G401 (cell line): ENCODE measurements around the gene B4GALNT4. TPM values are rescaled to one million over a fixed set of nuclear protein-coding genes. Genes with fewer than 3 reads are reported as not detected.
"Not testable (repeated sequence)": the region's sequence is repeated elsewhere in the genome, so short reads cannot be mapped to it uniquely, and the experiment has no call there.

Experiments
- DNase-seq: peaks from one replicate; pipeline ENCODE4 v3.0.0-alpha.2; 2015; ENCODE audit warnings: low spot score
- in situ Hi-C: cut with HindIII; loops from 2 replicates; pipeline ENCODE4 v1.10.0; 2016; ENCODE audit warnings: low sequenced_read_pairs, mixed read lengths
- total RNA-seq: library from RNA; depleted of rRNA; stranded (reverse); fragments of >200 nt; shearing (Covaris generic); gene quantifications from 2 replicates; pipeline ENCODE4 v1.2.3, GENCODE V29; 2014

B4GALNT4 gene
- total RNA-seq, 1 experiment from 2014 or later: 32.1 TPM

DNA sequence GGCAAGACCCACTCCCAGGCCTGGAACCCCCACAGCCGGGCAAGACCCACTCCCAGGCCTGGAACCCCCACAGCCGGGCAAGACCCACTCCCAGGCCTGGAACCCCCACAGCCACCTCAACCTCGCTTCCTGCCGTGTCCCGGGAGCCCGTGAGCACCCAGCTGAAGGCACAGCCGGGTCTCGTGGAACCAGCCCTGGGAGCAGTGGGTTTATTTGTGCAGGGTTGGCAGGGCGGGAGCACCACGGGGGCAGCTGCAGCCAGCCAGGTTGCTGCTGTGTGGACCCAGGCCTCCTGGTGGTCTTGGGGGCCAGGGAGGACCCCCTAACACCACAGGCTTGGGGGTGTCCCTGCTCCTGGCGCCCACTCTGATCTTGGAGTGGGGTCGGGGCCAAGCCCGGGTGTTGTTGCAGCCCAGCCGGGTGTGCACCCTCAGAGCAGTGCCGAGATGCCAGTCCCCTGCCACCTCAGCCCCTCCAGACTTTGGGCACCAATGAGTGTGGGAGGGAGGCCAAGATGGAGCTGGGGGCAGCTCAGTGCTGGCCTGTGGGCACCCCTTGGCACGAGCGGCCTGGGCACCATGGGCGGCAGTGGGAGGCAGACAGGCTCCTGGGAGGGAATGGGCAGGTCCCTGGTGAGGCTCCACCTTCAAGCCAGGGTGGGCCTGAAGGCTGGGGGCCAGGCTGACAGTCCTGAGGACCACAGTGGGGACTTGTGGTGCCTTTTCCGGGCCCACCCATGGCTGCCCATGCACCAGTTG is 16.5 kb downstream of the B4GALNT4 start:
- in situ Hi-C loops: no loop called here
- no peak for DNase-seq

DNA sequence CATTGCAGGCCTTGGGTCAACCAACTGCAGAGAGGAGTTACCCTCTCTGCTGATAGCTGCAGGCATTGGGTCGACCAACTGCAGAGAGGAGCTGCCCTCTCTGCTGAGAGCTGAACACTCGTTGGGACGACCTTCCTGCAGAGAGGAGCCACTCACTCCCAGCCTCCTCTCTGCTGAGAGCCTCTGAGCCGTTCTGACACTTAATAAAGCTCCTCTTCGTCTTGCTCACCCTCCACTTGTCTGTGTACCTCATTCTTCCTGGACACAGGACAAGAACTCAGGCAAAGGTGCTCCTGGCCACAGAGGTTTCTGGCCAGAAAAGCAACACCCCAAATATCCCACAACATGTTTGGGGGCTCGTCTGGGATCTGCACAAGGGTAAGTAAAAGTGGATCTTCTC is 17.2 kb downstream of the B4GALNT4 start:
- in situ Hi-C loops: no loop called here
- no peak for DNase-seq

DNA sequence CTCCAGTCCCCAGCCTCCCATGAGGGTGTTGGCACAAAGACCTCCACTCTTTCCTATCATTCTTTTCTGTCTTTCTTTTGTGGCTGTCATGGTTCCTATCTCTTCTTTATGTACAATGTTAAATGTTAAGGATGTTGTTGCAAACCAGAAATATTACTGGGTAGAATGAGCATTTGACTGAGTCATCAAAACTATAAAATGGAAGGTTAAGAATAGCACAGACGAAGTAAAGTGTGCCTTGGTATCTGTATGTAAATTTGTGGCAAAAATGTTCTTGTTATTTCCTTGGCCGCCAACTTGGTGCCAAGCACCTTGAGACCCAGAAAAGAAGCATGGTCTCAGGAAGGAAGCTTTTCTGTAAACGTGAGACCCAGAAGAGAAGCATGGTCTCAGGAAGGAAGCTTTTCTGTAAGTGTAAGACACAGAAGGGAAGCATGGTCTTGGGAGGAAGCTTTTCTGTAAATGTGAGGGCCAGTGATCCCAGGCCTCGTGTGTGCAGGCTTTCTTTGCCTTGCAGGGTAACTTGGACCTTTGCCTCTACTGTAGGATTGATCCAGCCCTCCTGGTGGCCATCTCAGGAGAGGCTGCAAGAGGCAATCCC is 18.0 kb downstream of the B4GALNT4 start:
- in situ Hi-C loops: no loop called here
- no peak for DNase-seq

DNA sequence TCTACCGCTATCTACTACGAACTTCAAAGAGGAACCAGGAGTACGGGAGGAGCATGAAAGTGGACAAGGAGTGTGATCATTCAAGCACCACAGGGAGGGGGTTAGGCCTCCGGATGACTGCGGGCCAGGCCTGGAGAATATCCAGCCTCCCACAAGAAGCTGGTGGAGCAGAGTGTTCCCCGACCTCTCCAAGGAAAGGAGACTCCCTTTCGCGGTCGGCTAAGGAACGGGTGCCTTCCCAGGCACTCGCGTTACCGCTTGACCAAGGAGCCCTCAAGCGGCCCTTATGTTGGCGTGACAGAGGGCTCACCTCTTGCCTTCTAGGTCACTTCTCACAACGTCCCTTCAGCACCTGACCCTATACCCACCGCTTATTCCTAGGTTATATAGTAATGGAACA is 20.1 kb downstream of the B4GALNT4 start:
- in situ Hi-C loops, DNase-seq: not testable (repeated sequence)

DNA sequence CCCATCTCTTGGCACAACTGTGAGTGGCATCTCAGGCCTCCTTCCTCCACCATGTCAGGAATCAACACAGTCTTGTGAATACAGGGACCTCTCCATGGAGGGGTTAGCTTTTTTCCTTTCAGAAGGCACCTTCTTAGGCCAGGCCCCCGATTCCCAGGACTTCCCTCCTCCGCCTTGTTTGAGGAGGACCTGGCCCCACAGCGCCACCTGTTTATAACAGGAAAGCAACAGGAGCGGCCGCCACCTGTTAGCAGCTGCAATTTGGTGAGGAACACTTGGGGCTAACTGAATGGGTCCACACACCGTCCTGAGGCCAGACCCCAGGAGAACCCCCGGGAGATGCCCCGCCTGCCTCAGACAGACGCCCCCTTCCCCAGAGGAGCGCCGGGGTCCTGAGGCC is 20.9 kb downstream of the B4GALNT4 start:
- DNase-seq: no peak
- in situ Hi-C loops: no loop called here

DNA sequence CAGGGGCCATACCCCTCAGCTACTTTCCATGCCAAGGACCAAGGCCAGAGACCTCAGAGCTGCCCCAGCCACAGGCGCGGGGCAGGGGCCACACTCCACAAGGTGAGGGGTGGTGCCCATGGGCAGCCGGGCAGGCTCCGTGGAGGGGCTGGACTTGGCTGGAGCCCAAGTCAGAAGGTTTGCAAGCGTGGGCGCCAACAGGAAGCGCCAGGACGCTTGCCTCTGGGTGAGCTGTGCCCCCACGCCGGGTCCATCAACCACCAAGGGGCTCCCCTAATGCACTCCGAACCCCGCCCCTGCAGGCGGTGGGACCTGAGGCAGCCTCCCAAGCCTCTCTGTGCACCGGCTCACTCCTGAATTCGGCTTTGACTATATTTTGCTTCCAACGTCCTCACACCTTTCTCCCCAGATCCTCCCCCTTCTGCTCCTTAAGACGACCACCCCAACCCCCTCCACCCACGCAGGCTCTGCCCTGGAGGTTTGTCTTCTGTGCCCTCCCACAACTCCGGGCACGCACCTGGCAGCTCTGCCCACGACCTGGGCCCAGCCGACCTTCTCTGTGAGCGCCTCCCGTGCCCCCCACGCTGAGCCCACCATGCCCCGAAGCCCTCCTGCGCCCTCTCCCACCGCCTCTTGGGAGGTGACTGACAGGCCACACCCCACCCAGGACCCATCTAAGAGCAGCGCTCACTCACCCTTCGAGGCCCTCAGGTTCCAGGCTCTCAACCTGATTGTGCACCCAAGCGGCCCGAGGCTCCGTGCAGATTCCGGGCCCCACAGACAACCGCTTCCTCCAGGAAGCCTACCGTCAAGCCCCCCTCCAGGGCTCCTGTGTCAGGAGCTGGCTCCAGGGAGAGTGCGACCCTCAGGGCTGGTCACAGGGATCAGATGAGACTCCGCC is 22.1 kb downstream of the B4GALNT4 start:
- in situ Hi-C loops: no loop called here
- DNase-seq: no peak

DNA sequence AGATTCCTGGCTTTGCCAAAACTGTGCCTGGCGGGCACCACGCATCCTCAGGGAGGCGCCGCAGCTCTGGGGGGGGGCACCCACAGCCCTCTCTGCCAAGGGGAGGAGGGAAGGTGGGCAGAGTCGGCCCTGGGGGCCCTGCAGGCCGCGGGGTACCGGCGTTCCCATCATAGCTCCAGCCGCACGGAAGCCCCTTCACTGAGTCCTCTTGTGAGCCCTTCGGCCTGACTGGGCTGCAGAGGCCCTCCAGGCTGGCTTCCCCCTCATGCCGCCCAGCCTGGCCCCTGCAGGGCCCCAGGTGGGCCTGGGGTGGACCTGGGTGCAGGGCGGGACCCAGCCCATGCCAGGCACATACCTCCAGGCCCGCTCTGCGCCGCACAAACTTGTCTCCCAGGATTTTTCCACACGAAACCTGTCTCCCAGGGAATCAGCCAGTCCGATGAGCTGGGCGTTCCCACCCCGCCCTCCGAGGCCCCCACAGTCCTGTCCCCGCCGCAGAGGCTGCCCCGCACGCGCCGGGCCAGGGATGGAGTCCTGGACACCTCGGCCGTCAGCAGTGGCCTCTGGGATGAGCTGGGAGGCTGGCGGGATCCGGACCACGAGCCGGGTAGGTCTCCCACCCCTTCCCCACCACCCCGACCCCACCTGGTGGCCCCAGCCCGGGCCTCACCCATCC is 22.9 kb downstream of the B4GALNT4 start:
- DNase-seq: no peak
- in situ Hi-C loops: no loop called here

DNA sequence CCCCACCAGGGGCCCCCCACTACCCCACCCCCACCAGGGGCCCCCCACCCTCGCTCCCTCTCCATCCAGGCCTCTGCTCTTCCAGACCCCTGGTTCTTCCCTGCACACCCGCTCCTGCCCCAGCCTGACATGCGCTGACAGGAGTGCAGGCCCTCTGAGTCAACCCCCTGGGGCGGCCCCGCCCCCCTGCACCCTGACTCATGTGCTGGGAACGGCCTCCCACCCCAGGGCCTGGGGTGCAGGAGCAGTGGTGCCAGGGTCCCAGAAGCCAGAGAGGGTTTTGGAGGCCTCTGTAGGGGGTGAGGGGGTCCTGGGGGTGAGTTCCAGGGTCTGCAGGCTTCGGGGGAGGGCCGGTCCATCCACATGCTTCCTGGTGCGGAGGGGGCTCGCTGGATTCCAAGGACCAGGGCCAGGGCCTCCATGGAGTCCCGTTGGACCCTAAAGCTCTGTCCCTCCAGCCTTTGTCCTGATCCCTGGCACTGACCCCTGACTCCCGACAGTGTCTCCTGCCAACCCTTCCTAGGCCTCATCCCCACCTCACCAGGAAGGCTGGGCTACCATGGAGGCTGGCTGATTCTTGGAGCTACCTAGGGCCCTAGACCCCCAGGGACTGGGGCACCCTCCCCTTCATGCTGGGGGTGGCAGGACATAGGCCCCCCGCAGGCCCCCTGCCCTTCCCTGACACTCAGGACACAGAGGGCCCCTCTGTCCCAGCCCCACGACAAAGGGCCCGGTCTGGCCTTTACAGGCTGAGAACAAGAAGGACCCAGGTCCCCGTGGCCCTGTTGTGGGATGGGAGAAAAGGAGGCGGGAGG is 24.1 kb downstream of the B4GALNT4 start:
- in situ Hi-C loops: no loop called here
- no peak for DNase-seq

DNA sequence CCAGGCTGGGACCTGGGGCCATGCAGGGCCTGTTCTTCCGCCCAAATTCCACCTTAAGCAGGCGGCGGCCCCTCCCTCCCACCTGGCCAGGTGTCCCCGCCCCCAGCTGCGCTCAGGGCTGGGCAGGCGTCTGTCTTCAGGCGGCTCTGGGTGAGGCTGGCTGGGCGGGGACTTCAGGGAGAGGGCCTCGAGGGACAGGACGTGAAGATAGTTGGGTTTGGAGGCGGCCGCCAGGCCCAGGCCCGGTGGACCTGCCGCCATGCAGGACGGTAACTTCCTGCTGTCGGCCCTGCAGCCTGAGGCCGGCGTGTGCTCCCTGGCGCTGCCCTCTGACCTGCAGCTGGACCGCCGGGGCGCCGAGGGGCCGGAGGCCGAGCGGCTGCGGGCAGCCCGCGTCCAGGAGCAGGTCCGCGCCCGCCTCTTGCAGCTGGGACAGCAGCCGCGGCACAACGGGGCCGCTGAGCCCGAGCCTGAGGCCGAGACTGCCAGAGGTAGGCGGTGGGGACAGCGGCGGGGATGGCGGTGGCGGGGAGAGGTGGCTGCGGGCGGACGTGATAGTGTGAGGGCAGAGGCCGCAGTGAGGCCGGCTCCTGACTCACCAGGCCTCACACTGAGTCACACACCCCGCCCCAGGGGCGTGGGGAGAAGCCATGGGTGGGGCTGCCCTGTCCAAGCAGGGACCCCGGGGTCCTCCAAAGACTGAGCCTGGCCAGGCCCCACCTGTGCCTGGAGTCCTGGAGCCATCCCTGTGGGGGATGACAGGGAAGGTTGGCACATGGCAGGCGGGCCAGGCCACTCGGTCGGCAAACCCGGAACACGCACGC is 24.9 kb downstream of the B4GALNT4 start, which contains the start of gene PKP3:
TSS of gene PKP3 (plus strand) at position 176 of the 824 bp plus-strand sequence. CDS start at position 260, 84 bp downstream.
- DNase-seq: no peak
- in situ Hi-C loops: no loop called here

DNA sequence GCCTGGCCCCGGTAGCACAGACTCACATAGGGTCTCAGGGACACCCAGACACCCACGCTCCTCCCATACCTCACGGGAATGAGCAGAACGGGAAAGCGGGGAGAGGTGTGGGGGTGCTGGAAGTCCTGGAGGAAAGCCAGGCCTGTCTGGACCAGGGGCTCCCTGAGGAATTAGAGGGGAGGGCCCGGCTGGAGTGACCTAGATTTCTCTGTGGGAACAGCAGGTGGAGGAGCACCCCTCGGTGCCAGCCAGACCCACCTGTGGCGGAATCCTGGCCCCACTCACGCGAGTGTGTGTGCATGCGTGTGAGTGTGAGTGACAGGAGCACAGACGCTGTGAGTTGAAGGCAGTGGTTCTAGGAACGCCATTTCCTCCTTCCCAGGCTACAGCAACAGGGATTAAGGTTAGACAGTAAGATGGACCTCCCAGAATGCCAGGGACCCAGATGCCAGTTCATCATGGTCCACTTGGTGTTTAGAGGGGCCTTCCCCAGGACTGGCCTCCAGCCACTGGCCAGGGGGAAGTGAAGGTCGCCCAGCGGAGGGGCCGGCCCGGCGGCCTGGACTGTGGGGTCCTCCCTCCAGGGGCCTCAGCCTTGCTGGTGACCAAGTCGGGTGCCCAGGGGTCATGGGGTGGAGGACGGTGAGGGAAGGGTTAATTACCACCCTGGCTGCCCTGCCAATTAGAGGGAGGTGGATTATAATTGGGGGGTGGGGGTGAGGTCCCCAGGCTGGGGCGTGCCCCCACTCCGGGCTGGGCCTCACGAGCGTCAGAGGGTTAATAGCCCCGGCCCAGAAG is 25.8 kb downstream of the B4GALNT4 start:
- in situ Hi-C loops: no loop called here
- DNase-seq: no peak

DNA sequence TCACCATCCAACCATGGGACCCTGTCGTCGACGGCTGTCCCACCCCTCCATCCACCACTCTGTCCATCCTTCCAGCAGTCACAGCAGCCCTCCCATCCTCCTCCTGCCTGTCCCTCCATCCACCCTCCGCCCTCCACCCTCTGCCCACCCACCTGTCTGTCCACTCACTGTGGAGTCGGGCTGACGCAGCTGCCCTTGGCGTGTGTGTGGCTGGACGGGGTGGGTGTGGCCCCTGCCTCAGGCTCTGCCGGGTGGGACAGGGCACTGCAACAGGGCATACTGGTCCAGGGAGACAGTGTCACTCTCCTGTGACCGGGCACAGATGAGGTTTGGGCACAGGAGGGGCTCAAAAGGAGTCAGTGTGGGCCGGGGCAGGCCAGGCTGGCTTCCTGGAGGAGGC is 26.6 kb downstream of the B4GALNT4 start:
- DNase-seq: no peak
- in situ Hi-C loops: no loop called here

DNA sequence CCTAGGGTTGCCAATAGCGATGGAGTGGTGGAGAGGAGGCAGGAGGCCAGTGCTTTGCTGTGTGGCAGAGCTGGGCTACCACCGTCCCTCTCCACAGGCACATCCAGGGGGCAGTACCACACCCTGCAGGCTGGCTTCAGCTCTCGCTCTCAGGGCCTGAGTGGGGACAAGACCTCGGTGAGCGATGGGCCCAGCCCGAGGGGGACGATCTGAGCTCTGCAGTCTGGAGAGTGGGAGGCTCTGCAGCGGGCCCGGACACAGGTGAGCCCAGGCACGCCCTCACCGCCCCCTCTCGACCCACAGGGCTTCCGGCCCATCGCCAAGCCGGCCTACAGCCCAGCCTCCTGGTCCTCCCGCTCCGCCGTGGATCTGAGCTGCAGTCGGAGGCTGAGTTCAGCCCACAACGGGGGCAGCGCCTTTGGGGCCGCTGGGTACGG is 27.2 kb downstream of the B4GALNT4 start:
- in situ Hi-C loops: no loop called here
- peak; percentile 22 for DNase-seq

DNA sequence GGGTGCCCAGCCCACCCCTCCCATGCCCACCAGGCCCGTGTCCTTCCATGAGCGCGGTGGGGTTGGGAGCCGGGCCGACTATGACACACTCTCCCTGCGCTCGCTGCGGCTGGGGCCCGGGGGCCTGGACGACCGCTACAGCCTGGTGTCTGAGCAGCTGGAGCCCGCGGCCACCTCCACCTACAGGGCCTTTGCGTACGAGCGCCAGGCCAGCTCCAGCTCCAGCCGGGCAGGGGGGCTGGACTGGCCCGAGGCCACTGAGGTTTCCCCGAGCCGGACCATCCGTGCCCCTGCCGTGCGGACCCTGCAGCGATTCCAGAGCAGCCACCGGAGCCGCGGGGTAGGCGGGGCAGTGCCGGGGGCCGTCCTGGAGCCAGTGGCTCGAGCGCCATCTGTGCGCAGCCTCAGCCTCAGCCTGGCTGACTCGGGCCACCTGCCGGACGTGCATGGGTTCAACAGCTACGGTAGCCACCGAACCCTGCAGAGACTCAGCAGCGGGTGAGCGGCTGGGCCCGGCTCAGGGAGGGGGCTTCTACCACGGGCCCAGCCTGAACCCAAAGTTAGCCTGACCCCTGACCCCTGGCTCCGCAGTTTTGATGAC is 27.7 kb downstream of the B4GALNT4 start:
- DNase-seq: peak; percentile 69

DNA sequence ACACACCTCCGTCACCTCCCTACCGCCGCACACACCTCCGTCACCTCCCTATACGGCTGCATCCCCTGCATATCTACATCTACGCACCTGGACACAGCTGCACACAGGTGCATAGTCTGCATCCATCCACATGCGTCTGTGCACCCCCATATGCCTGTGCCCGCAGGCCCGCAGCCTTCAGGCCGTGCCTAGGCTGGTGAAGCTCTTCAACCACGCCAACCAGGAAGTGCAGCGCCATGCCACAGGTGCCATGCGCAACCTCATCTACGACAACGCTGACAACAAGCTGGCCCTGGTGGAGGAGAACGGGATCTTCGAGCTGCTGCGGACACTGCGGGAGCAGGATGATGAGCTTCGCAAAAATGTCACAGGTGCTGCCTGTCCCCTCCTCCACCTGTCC is 29.5 kb downstream of the B4GALNT4 start:
- in situ Hi-C loops: no loop called here
- DNase-seq: no peak

More for the DNA sequence above, 27.7 kb downstream of the B4GALNT4 start:
- in situ Hi-C loops: no loop called here

DNA sequence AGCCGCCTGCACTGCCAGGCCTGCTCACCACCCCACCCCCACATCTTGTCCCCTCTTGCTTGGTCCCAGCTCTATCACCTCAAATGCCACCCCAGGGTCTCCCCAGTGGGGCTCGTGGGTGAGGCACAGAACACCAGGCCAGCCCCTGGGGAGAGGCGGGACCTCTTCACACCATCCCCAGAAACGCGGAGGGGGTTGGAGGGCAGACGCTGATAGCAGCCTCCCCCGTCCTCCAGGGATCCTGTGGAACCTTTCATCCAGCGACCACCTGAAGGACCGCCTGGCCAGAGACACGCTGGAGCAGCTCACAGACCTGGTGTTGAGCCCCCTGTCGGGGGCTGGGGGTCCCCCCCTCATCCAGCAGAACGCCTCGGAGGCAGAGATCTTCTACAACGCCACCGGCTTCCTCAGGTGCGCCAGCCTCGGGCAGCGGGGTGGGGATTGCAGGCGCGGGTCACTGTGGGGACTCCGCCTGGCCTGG is 30.5 kb downstream of the B4GALNT4 start:
- DNase-seq: no peak
- in situ Hi-C loops: no loop called here

DNA sequence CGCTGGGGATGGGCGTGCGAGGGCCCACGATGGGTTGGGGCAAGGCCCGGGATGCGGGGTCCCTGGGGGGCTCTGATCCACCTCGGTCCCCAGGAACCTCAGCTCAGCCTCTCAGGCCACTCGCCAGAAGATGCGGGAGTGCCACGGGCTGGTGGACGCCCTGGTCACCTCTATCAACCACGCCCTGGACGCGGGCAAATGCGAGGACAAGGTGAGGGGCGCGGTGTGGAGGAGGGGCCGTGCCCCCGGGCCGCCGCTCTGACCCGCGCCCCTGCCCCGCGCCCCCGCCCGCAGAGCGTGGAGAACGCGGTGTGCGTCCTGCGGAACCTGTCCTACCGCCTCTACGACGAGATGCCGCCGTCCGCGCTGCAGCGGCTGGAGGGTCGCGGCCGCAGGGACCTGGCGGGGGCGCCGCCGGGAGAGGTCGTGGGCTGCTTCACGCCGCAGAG is 31.0 kb downstream of the B4GALNT4 start:
- in situ Hi-C loops: no loop called here
- no peak for DNase-seq
